OCI-LY3 (cell line): ENCODE measurements around the gene LRP5.

Source experiments
- EZH2phosphoT487 ChIP-seq: fragments of 200-600 bp; shearing (Covaris generic); IDR thresholded peaks from 2 replicates; pipeline ENCODE4 v1.6.1; 2018; ENCODE audit warnings: antibody characterized with exemption, mixed run types, low read depth
- TF ChIP-seq, protein P1 (sequence below): fragments of 200-600, 300-600 bp; sonication (generic); IDR thresholded peaks from 2 replicates; pipeline ENCODE4 v1.5.1; 2014; ENCODE audit warnings: antibody characterized with exemption, low read length, low read depth

DNA sequence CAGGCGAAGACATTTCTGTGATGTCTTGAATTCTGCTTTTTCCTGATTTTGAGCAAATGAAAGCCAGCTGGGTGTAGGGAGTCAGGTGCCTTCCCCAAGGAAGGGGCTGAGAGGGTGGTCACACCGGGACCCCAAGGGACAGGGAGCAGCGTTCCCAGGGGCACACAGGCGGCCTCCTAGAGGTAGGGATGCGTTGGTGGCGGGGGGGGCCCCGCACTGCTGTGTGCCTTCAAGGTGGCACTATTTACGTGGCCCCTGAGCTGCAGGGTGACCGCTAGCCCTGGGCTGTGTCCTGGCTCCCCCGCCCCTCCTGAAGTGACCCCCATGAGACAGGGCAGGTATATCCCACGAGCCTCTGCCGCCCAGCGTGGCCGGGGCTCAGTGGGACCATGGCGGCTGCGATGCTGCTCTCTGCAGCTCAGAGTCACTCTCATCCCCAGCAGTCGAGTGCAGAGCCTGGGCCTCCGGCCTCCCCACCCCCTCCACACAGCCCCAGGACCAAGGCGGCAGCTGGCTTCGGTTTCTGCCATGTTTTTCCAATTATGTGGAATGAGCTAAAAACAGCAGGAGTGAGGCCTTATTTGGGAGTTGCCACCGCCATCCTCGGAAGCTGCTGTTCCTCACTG, 60.9 kb downstream of the LRP5 start:
- TF ChIP-seq, protein P1, sequence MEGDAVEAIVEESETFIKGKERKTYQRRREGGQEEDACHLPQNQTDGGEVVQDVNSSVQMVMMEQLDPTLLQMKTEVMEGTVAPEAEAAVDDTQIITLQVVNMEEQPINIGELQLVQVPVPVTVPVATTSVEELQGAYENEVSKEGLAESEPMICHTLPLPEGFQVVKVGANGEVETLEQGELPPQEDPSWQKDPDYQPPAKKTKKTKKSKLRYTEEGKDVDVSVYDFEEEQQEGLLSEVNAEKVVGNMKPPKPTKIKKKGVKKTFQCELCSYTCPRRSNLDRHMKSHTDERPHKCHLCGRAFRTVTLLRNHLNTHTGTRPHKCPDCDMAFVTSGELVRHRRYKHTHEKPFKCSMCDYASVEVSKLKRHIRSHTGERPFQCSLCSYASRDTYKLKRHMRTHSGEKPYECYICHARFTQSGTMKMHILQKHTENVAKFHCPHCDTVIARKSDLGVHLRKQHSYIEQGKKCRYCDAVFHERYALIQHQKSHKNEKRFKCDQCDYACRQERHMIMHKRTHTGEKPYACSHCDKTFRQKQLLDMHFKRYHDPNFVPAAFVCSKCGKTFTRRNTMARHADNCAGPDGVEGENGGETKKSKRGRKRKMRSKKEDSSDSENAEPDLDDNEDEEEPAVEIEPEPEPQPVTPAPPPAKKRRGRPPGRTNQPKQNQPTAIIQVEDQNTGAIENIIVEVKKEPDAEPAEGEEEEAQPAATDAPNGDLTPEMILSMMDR, result no peak
- no peak for TF ChIP-seq EZH2phosphoT487
